H1 (cell line): ENCODE data around the gene TOR1B. TPM values are rescaled to one million over a fixed set of nuclear protein-coding genes. Genes with fewer than 3 reads are reported as not detected.

Source experiments
- CTCF ChIA-PET: fragments of 300-600 bp; sonication (Branson Sonifier 250); formaldehyde crosslinking; loops from one replicate; lab custom pipeline; 2021; ENCODE audit not compliant: partially characterized antibody; lab: Charles Lee
- POLR2A ChIA-PET: fragments of 300-600 bp; sonication (Branson Sonifier 250); formaldehyde crosslinking; loops from one replicate; lab custom pipeline; 2021; ENCODE audit warnings: inconsistent platforms; ENCODE audit not compliant: partially characterized antibody; lab: Charles Lee
- DNase-seq, 2 experiments: peaks; one replicate each; pipeline versions ENCODE4 v3.0.0 to v3.0.0-alpha.2; 2010 to 2022; ENCODE audit warnings: low spot score in 2 of 2, low read depth in 1 of 2, mixed read lengths in 1 of 2
- FAIRE-seq: peaks from 2 replicates; lab custom pipeline; 2011; peaks lifted over from hg19 to GRCh38; lab: Jason Lieb, UNC
- H2AFZ ChIP-seq: 2 replicates; pipeline ENCODE4 v1.8.1; 2012; ENCODE audit warnings: low read length, inconsistent platforms
- H2AK5ac ChIP-seq: 2 replicates; pipeline ENCODE4 v1.6.1; 2013; ENCODE audit warnings: low read depth, low read length
- H2BK120ac ChIP-seq: replicated peaks from 2 replicates; pipeline ENCODE3; 2013; ENCODE audit warnings: low read depth, low read length, inconsistent platforms
- H2BK12ac ChIP-seq: 2 replicates; pipeline ENCODE4 v1.6.1; 2013; ENCODE audit warnings: low read depth, low read length
- H2BK15ac ChIP-seq: 2 replicates; pipeline ENCODE4 v1.6.1; 2013; ENCODE audit warnings: low read length
- H2BK20ac ChIP-seq: 2 replicates; pipeline ENCODE4 v1.6.1; 2013; ENCODE audit warnings: low read length
- H2BK5ac ChIP-seq: 2 replicates; pipeline ENCODE4 v1.6.1; 2013; ENCODE audit warnings: low read depth, low read length
- H3K14ac ChIP-seq: 2 replicates; pipeline ENCODE4 v1.6.1; 2013; ENCODE audit warnings: inconsistent platforms; ENCODE audit not compliant: insufficient read length
- H3K18ac ChIP-seq: 2 replicates; pipeline ENCODE4 v1.6.1; 2013; ENCODE audit warnings: low read length; ENCODE audit errors: extremely low read depth
- H3K23ac ChIP-seq: 2 replicates; pipeline ENCODE4 v1.6.1; 2013; ENCODE audit warnings: inconsistent platforms; ENCODE audit not compliant: insufficient read length
- H3K23me2 ChIP-seq: 2 replicates; pipeline ENCODE4 v1.6.1; 2013; ENCODE audit warnings: low read depth, low read length
- H3K27ac ChIP-seq: 2 replicates; pipeline ENCODE4 v1.6.1; 2011; ENCODE audit warnings: low read depth, low read length, inconsistent platforms
- H3K27me3 ChIP-seq, 4 experiments: replicated peaks in 1 of 4; 1 replicate in 1 of 4; 2 replicates in 3 of 4; pipeline versions ENCODE4 v1.6.1 to v1.8.1; 2011 to 2013; ENCODE audit warnings: low read length in 3 of 4, mild to moderate bottlenecking in 3 of 4, inconsistent platforms in 2 of 4, mixed read lengths in 2 of 4, moderate library complexity in 1 of 4; ENCODE audit not compliant: control insufficient read depth in 3 of 4, insufficient read depth in 3 of 4; ENCODE audit errors: extremely low read depth in 1 of 4
- H3K36me3 ChIP-seq, 4 experiments: 2 replicates each; pipeline versions ENCODE4 v1.6.1 to v1.8.1; 2011 to 2013; ENCODE audit warnings: mild to moderate bottlenecking in 4 of 4, low read length in 3 of 4, moderate library complexity in 2 of 4, control low read depth in 1 of 4, inconsistent platforms in 1 of 4; ENCODE audit not compliant: insufficient read depth in 4 of 4, control insufficient read depth in 2 of 4
- H3K4ac ChIP-seq: replicated peaks from 2 replicates; pipeline ENCODE3; 2013; ENCODE audit warnings: low read length, low read depth, mixed read lengths, inconsistent platforms; ENCODE audit not compliant: insufficient read length
- H3K4me1 ChIP-seq, 4 experiments: replicated peaks in 1 of 4; 1 replicate in 1 of 4; 2 replicates in 3 of 4; pipeline versions ENCODE4 v1.6.1 to v1.8.1; 2011 to 2013; ENCODE audit warnings: low read length in 3 of 4, inconsistent platforms in 2 of 4, mixed read lengths in 1 of 4; ENCODE audit not compliant: insufficient read depth in 4 of 4, control insufficient read depth in 3 of 4
- H3K4me2 ChIP-seq, 2 experiments: 2 replicates each; pipeline versions ENCODE4 v1.6.1 to v1.8.1; 2011 to 2013; ENCODE audit warnings: low read depth in 2 of 2, low read length in 2 of 2, control low read depth in 1 of 2, inconsistent platforms in 1 of 2, mild to moderate bottlenecking in 1 of 2; ENCODE audit not compliant: insufficient read depth in 1 of 2
- H3K4me3 ChIP-seq, 4 experiments: fragments of 200-600, 300-600 bp in 1 of 4; sonication (generic), shearing (Covaris generic), sonication (Bioruptor Twin) in 1 of 4; 2 replicates each; pipeline versions ENCODE4 v1.5.1 to v1.8.1; 2011 to 2016; ENCODE audit warnings: low read length in 4 of 4, low read depth in 3 of 4, control low read depth in 2 of 4, inconsistent platforms in 2 of 4, mild to moderate bottlenecking in 2 of 4, mixed read lengths in 1 of 4, moderate library complexity in 1 of 4; ENCODE audit not compliant: insufficient read depth in 2 of 4; ENCODE audit errors: extremely low read depth in 1 of 4
- H3K56ac ChIP-seq: replicated peaks from 2 replicates; pipeline ENCODE3; 2013; ENCODE audit warnings: low read depth, mild to moderate bottlenecking, mixed read lengths, low read length, inconsistent platforms; ENCODE audit not compliant: insufficient read length
- H3K79me1 ChIP-seq: 2 replicates; pipeline ENCODE4 v1.6.1; 2013; ENCODE audit warnings: low read depth, low read length, control low read depth
- H3K79me2 ChIP-seq, 2 experiments: 2 replicates each; pipeline versions ENCODE4 v1.6.1 to v1.8.1; 2012 to 2013; ENCODE audit warnings: low read length in 2 of 2, mild to moderate bottlenecking in 2 of 2, inconsistent platforms in 1 of 2; ENCODE audit not compliant: insufficient read depth in 2 of 2, control insufficient read depth in 1 of 2
- H3K9ac ChIP-seq, 4 experiments: replicated peaks in 1 of 4; 1 replicate in 1 of 4; 2 replicates in 3 of 4; pipeline versions ENCODE4 v1.6.1 to v1.8.1; 2011 to 2013; ENCODE audit warnings: low read depth in 3 of 4, low read length in 3 of 4, control low read depth in 2 of 4, mild to moderate bottlenecking in 2 of 4, moderate library complexity in 2 of 4, inconsistent platforms in 1 of 4; ENCODE audit errors: extremely low read depth in 1 of 4
- H3K9me3 ChIP-seq, 2 experiments: 2 replicates each; pipeline versions ENCODE4 v1.6.1 to v1.8.1; 2012 to 2013; ENCODE audit warnings: mild to moderate bottlenecking in 2 of 2, moderate library complexity in 2 of 2, control low read depth in 1 of 2, inconsistent platforms in 1 of 2, low read depth in 1 of 2, low read length in 1 of 2, mixed read lengths in 1 of 2; ENCODE audit not compliant: insufficient read depth in 2 of 2
- H4K20me1 ChIP-seq, 2 experiments: replicated peaks in 1 of 2; 2 replicates each; pipeline versions ENCODE3 to v1.8.1; 2011 to 2013; ENCODE audit warnings: inconsistent platforms in 2 of 2, low read length in 2 of 2, mild to moderate bottlenecking in 1 of 2; ENCODE audit not compliant: insufficient read depth in 2 of 2, control insufficient read depth in 1 of 2
- H4K5ac ChIP-seq: 2 replicates; pipeline ENCODE4 v1.6.1; 2013; ENCODE audit warnings: low read length, low read depth, mixed read lengths, inconsistent platforms; ENCODE audit not compliant: insufficient read length
- H4K8ac ChIP-seq: 2 replicates; pipeline ENCODE4 v1.8.0; 2013; ENCODE audit warnings: mild to moderate bottlenecking, moderate library complexity, low read length, inconsistent platforms; ENCODE audit not compliant: insufficient read depth; ENCODE audit errors: extremely low read depth
- H4K91ac ChIP-seq: replicated peaks from 2 replicates; pipeline ENCODE3; 2013; ENCODE audit warnings: low read length, mixed read lengths, inconsistent platforms; ENCODE audit not compliant: insufficient read length
- ATF2 ChIP-seq: IDR thresholded peaks from 2 replicates; pipeline ENCODE4 v1.6.1; 2012; ENCODE audit warnings: low read length, inconsistent platforms
- CHD2 ChIP-seq: IDR thresholded peaks from 2 replicates; pipeline ENCODE4 v1.6.1; 2012; ENCODE audit warnings: low read length, improper control_type of control experiment
- CREB1 ChIP-seq: IDR thresholded peaks from 2 replicates; pipeline ENCODE4 v1.6.1; 2012; ENCODE audit warnings: inconsistent platforms
- EGR1 ChIP-seq: IDR thresholded peaks from 2 replicates; pipeline ENCODE4 v1.6.1; 2011; ENCODE audit warnings: low read depth, low read length, borderline replicate concordance
- HDAC6 ChIP-seq: IDR thresholded peaks from one replicate; pipeline ENCODE4 v1.7.1; 2012; ENCODE audit warnings: low read depth, mild to moderate bottlenecking, inconsistent platforms, low read length, moderate library complexity
- KDM5A ChIP-seq: fragments of 200-600 bp; IDR thresholded peaks from 2 replicates; pipeline ENCODE4 v1.7.1; 2012; ENCODE audit warnings: mild to moderate bottlenecking, low read length, inconsistent platforms, mixed read lengths
- NRF1 ChIP-seq: IDR thresholded peaks from 2 replicates; pipeline ENCODE4 v1.6.1; 2011; ENCODE audit warnings: mild to moderate bottlenecking, low read depth, low read length, improper control_type of control experiment
- RNF2 ChIP-seq: fragments of 200-900, 300-1000 bp; sonication (generic); IDR thresholded peaks from 2 replicates; pipeline ENCODE4 v1.7.1; 2016; ENCODE audit warnings: borderline replicate concordance, low read depth, mild to moderate bottlenecking, antibody characterized with exemption, low read length; ENCODE audit not compliant: poor library complexity, severe bottlenecking; ENCODE audit errors: missing control alignments
- RXRA ChIP-seq: IDR thresholded peaks from 2 replicates; pipeline ENCODE4 v1.6.1; 2011; ENCODE audit warnings: low read depth, mild to moderate bottlenecking, low read length, moderate library complexity; ENCODE audit not compliant: insufficient read depth
- SIRT6 ChIP-seq: IDR thresholded peaks from one replicate; pipeline ENCODE4 v1.7.1; 2012; ENCODE audit warnings: low read length, inconsistent platforms
- SP4 ChIP-seq: IDR thresholded peaks from 2 replicates; pipeline ENCODE4 v1.6.1; 2012; ENCODE audit warnings: low read length, inconsistent platforms
- SRF ChIP-seq: IDR thresholded peaks from 2 replicates; pipeline ENCODE4 v1.6.1; 2011; ENCODE audit warnings: mild to moderate bottlenecking, low read depth, low read length, moderate library complexity
- SUZ12 ChIP-seq: fragments of 200-600 bp; sonication (generic); IDR thresholded peaks from 2 replicates; pipeline ENCODE4 v1.6.1; 2012; ENCODE audit warnings: mild to moderate bottlenecking, inconsistent platforms, low read length, moderate library complexity, mixed read lengths
- TAF1 ChIP-seq: IDR thresholded peaks from 2 replicates; pipeline ENCODE4 v1.6.1; 2011; ENCODE audit warnings: mild to moderate bottlenecking, low read depth, low read length
- WGBS, 2 experiments: shearing (Covaris generic) in 1 of 2; methylation state at CpG; one replicate each; pipeline versions ENCODE4 v1.1.6 to v1.1.7; 2013 to 2015; ENCODE audit warnings: low lambda C conversion rate in 2 of 2, mixed read lengths in 2 of 2, inconsistent platforms in 1 of 2, low coverage in 1 of 2, missing lambda C conversion rate in 1 of 2; ENCODE audit not compliant: insufficient replicate concordance in 2 of 2, insufficient coverage in 1 of 2, insufficient read length in 1 of 2; ENCODE audit errors: extremely low coverage in 1 of 2, missing lambda C conversion rate in 1 of 2; 5-methylcytosine and 5-hydroxymethylcytosine counted together
- polyA plus RNA-seq, 7 experiments: library from polyadenylated mRNA; depleted of rRNA in 3 of 7; stranded (reverse) in 5 of 7; unstranded in 2 of 7; fragments of >200 nt in 5 of 7; fragments of 200-250 nt in 2 of 7; gene quantifications; 1 replicate in 5 of 7; 2 replicates in 1 of 7; 4 replicates in 1 of 7; pipeline versions ENCODE4 v1.2.1 to v1.2.3, GENCODE V29; 2011 to 2013; ENCODE audit warnings: missing spikeins in 2 of 7, mixed read lengths in 2 of 7
- total RNA-seq: library from RNA; stranded (reverse); fragmentation: NEBNext Ultra II Directional; extraction: Animal tissue kit (Norgen Biotek cat#: 25700); gene quantifications from 2 replicates; pipeline ENCODE4 v1.2.1, GENCODE V29; 2021

The TOR1B gene
- total and polyA plus RNA-seq, 2 of the 8 experiments (the other 6 are each of a cell fraction or from before 2014, with no cell fraction given), result 11.4 to 17.4 TPM

GRCh38 chr9:129768486-129768885 is 34.5 kb upstream of the TOR1B start:
- Histone ChIP-seq H4K20me1 (no peaks in the 10 kb centered on the region), H4K5ac (no peak overlapping the region), H3K14ac (no peak overlapping the region), H4K8ac (no peak overlapping the region; the same call in 1 of the 2 replicates), H3K4ac (no peak overlapping the region), H2BK120ac (no peak overlapping the region), H4K91ac (no peak overlapping the region), H2AFZ (no peak overlapping the region), H3K36me3 (no peaks in the 10 kb centered on the region), H3K9me3 (no peaks in the 10 kb centered on the region), H3K18ac (no peak overlapping the region), H2BK20ac (no peak overlapping the region), H2BK12ac (no peak overlapping the region), H2BK5ac (no peak overlapping the region), H2BK15ac (no peak overlapping the region), H3K4me1 (no peaks in the 10 kb centered on the region), H3K4me2 (no peak overlapping the region), H3K23me2 (no peaks in the 10 kb centered on the region), H3K4me3 (no peak overlapping the region), H3K79me1 (no peaks in the 10 kb centered on the region), H3K27me3 (no peaks in the 10 kb centered on the region), H3K9ac (no peak overlapping the region), H3K27ac (no peak overlapping the region), H2AK5ac (no peak overlapping the region), H3K23ac (no peak overlapping the region), H3K56ac (no peak overlapping the region), H3K79me2 (no peaks in the 10 kb centered on the region)
- DNase-seq (no peak), FAIRE-seq (no peak)
- WGBS, 2 experiments, result 96% methylated on average over 6 of the region's 6 CpGs; no CpG with 5 or more reads in 1 of the 2 experiments
- ChIA-PET POLR2A (no interaction called here), CTCF (interaction anchor here (0.8 to 16.4 kb wide), 5 partner anchors 8 to 43 kb away, joined by 3 to 168 read pairs (median 5); no protein-coding TSS in a partner anchor)
- no peak for TF ChIP-seq SRF
- no peak for TF ChIP-seq ATF2
- no peak for TF ChIP-seq RXRA
- TF ChIP-seq TAF1, result no peak
- no peak for TF ChIP-seq CHD2
- no peak for TF ChIP-seq SUZ12
- no peak for TF ChIP-seq NRF1
- no peak for TF ChIP-seq CREB1
- TF ChIP-seq EGR1, result no peak
- no peak for TF ChIP-seq SP4
- no peak for TF ChIP-seq KDM5A
- no peak for TF ChIP-seq HDAC6
- TF ChIP-seq RNF2, result no peak
- TF ChIP-seq SIRT6, result no peak
